Measurements from ENCODE around the gene GPRIN2. TPM values are rescaled to one million over a fixed set of nuclear protein-coding genes. Genes with fewer than 3 reads are reported as not detected.
A peak's percentile ranks its signal among the peaks of the same experiment; 100 is the strongest.

Gene GPRIN2
- total and polyA plus RNA-seq, 4 donors = 17.7 to 36.5 (median 29.1) TPM

DNA sequence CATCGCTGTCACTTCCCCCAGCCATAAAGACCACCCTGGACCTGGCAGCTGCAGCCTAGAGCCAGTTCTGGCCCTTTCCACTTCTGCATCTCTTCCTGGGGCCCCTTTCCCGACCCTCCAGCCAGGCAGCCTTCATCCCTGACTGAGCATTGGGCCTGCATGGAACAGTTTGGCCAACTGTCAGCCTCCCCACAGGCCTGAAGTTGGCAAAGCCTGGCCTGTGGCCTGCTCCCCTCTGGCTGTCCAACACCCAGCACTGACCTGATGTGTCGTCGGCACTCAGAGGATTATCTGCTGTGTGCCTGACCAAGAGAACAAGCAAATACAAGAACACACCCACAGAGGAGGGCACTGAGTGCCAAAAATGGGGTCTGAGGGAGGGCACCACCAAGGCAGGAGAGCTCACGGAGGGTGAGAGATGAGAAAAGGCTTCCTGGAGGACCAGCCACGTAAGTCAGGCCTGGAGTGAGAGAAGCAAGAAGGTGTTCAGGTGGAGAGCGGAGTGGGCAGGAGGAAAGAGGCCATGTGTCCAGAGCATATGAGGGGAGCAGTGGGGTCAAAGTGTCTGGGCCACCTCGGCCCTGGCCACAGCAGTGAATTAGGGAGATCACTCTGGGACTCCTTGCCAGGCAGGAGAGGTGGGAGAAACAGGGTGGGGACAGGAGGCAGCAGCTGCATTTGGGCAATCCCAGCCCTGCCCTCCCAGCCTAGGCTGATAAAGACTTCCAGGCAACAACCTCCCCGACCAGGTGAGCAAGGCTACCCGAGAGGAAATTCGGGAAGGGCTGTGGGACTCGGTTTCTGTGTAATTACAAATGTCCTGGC is 4.5 kb downstream of the GPRIN2 start:
- Histone ChIP-seq H3K4me1 (ENCODE audit: control insufficient read depth in 5 of 5, insufficient read depth in 5 of 5, low read length in 5 of 5) (peaks cover 0 to 10% (median 0%) of the 10 kb centered on the region in 5 donors), H3K4me3 (no peak overlapping the region), H3K27me3 (ENCODE audit: control insufficient read depth in 3 of 3, insufficient read depth in 3 of 3, low read length in 2 of 3) (peaks cover 0 to 6% (median 0%) of the 10 kb centered on the region in 3 donors), H3K27ac (ENCODE audit: low read depth in 1 of 2, low read length in 1 of 2) (no peak overlapping the region), H3K9ac (ENCODE audit: insufficient read depth in 1 of 2, low read length in 2 of 2) (no peak overlapping the region), H3K9me3 (ENCODE audit: control insufficient read depth in 4 of 4, insufficient read depth in 3 of 4, low read length in 3 of 4) (no peaks in the 10 kb centered on the region), H3K36me3 (ENCODE audit: control insufficient read depth in 4 of 4, insufficient read depth in 4 of 4, low read length in 4 of 4) (peaks cover 0 to 4% (median 0%) of the 10 kb centered on the region in 4 donors)
- TF ChIP-seq, protein P1, sequence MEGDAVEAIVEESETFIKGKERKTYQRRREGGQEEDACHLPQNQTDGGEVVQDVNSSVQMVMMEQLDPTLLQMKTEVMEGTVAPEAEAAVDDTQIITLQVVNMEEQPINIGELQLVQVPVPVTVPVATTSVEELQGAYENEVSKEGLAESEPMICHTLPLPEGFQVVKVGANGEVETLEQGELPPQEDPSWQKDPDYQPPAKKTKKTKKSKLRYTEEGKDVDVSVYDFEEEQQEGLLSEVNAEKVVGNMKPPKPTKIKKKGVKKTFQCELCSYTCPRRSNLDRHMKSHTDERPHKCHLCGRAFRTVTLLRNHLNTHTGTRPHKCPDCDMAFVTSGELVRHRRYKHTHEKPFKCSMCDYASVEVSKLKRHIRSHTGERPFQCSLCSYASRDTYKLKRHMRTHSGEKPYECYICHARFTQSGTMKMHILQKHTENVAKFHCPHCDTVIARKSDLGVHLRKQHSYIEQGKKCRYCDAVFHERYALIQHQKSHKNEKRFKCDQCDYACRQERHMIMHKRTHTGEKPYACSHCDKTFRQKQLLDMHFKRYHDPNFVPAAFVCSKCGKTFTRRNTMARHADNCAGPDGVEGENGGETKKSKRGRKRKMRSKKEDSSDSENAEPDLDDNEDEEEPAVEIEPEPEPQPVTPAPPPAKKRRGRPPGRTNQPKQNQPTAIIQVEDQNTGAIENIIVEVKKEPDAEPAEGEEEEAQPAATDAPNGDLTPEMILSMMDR (IDR thresholded peaks at IDR 0.05; ENCODE audit: control extremely low read depth, extremely low read depth) = no peak
- DNase-seq = peak in 1 of 3 donors; percentile 14
- 84 to 89% methylated on average over 12 of the region's 12 CpGs for WGBS, 2 donors
- ATAC-seq (ENCODE audit: insufficient read depth, low FRiP score) = no peak

DNA sequence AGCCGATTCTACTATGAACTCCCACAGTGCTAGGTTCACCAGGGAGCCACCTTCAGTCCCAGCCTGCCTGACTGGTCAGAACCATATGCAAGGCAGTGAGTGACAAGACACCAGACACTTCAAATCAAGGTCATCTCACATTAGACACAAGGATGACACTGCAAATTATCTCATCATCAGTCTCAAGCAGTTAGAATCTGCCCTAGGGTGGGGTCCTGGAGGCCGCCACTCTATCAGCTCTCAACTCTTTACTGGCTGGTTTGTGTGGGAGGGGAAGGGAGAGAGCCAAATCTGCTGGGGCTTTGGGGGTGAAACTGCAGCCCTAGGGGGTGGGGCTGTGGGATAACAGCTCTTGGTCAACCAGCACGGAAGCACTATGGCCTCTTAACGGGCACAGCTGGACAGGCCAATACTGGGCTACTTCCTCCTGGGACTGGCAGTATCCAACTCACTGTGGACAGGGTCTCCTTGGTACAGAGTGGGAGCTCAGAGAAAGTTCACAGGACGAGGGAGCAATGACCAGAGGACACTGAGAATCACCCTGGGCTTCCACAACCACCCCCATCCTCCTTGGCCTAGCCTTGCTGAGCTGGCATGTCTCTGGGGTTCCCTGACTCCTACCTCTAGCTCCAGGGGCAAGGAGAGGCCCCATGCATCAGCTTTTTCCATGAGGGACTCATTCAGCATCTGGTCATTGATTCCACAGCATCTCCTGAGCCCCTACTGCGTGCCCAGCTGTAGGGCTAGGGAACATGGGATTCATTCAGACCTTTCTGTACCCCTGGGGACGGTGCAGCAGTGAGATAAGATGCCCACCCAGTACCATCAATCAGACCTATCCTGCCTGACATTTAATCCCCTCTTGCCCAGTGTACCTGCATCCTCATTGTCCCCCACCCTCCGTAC is 5.4 kb downstream of the GPRIN2 start:
- no peak for ATAC-seq (ENCODE audit: insufficient read depth, low FRiP score)

DNA sequence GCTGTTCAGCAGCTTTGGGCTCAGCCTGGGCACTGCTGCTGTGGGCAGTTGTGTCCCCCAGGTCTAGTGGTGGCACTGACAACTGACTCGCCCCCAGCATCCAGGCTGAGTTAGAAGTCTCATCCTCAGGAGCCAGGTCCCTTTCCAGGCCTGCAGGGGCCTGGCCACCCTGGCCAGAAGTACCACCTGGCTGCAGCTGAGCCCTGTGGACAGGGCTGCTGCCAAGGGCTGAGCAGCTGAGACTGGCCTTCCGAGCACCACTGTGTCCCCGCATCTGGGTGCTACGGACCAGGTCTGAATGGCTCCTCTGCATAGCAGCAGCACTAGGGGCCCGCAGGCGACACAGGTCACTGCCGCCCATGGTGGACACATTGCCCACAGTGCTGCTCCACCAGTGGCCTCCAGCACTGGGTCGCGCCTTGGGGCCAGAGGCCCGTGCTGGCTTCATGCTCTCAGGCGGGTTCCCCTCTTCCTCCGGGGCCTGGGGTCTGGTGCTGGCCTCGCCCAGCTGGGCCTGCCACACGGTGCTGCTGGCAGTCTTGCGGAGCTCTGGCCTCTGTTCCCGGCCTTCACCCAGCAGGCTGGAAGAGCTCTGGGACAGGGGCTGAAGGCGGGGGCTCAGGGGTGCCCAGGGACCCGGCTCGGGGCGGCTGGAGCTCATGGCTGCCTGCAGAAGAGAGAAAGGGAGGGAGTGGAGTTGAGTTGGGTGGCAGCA is 6.2 kb downstream of the GPRIN2 start:
- Histone ChIP-seq H3K36me3 (ENCODE audit: control insufficient read depth in 4 of 4, insufficient read depth in 4 of 4, low read length in 4 of 4) (peaks cover 0 to 4% (median 0%) of the 10 kb centered on the region in 4 donors), H3K27me3 (ENCODE audit: control insufficient read depth in 3 of 3, insufficient read depth in 3 of 3, low read length in 2 of 3) (peaks cover 0 to under 1% (median 0%) of the 10 kb centered on the region in 3 donors), H3K9ac (ENCODE audit: insufficient read depth in 1 of 2, low read length in 2 of 2) (no peak overlapping the region), H3K4me1 (ENCODE audit: control insufficient read depth in 5 of 5, insufficient read depth in 5 of 5, low read length in 5 of 5) (peaks cover 0 to 5% (median under 1%) of the 10 kb centered on the region in 5 donors), H3K9me3 (ENCODE audit: control insufficient read depth in 4 of 4, insufficient read depth in 3 of 4, low read length in 3 of 4) (no peaks in the 10 kb centered on the region), H3K27ac (ENCODE audit: low read depth in 1 of 2, low read length in 1 of 2) (no peak overlapping the region), H3K4me3 (no peak overlapping the region)
- WGBS, 2 donors = 87 to 90% methylated on average over 20 of the region's 20 CpGs
- TF ChIP-seq, protein P1 (IDR thresholded peaks at IDR 0.05; ENCODE audit: control extremely low read depth, extremely low read depth) = no peak
- ATAC-seq (ENCODE audit: insufficient read depth, low FRiP score) (no peak), DNase-seq (no peak)

More for the DNA sequence above, 5.4 kb downstream of the GPRIN2 start:
- peaks cover 0 to 4% (median 0%) of the 10 kb centered on the region in 4 donors for H3K36me3 ChIP-seq (ENCODE audit: control insufficient read depth in 4 of 4, insufficient read depth in 4 of 4, low read length in 4 of 4)
- H3K27ac ChIP-seq (ENCODE audit: low read depth in 1 of 2, low read length in 1 of 2) = no peak overlapping the region
- 79 to 85% methylated on average over 8 of the region's 8 CpGs for WGBS, 2 donors
- H3K4me1 ChIP-seq (ENCODE audit: control insufficient read depth in 5 of 5, insufficient read depth in 5 of 5, low read length in 5 of 5) = peaks cover 0 to 7% (median 0%) of the 10 kb centered on the region in 5 donors
- no peaks in the 10 kb centered on the region for H3K9me3 ChIP-seq (ENCODE audit: control insufficient read depth in 4 of 4, insufficient read depth in 3 of 4, low read length in 3 of 4)
- TF ChIP-seq, protein P1 (IDR thresholded peaks at IDR 0.05; ENCODE audit: control extremely low read depth, extremely low read depth) = no peak
- DNase-seq = no peak
- no peak overlapping the region for H3K4me3 ChIP-seq
- H3K27me3 ChIP-seq (ENCODE audit: control insufficient read depth in 3 of 3, insufficient read depth in 3 of 3, low read length in 2 of 3) = peaks cover 0 to 6% (median 0%) of the 10 kb centered on the region in 3 donors
- no peak overlapping the region for H3K9ac ChIP-seq (ENCODE audit: insufficient read depth in 1 of 2, low read length in 2 of 2)
